Measurements from ENCODE around the gene MAD1L1.

MAD1L1 gene

GRCh38 chr7:2110610-2111396 is 121.9 kb downstream of the MAD1L1 start:
- H3K4me2 ChIP-seq, result no peak overlapping the region
- H3K4me3 ChIP-seq (IDR thresholded peaks at IDR 0.05; ENCODE audit: insufficient read depth, low read depth, low read length), result no peak overlapping the region
- 0 out of 2 replicates have a peak, but pooled peaks cover 2% of the 10 kb centered on the region for H3K36me3 ChIP-seq (ENCODE audit: insufficient read depth)
- H3K4me1 ChIP-seq (ENCODE audit: low read depth, poor library complexity, severe bottlenecking), result no peaks in the 10 kb centered on the region
- H3K9ac ChIP-seq, result no peak overlapping the region
- H4K20me1 ChIP-seq (ENCODE audit: insufficient read depth), result no peaks in the 10 kb centered on the region
- no peak overlapping the region for H3K27ac ChIP-seq
- no peaks in the 10 kb centered on the region for H3K79me2 ChIP-seq (ENCODE audit: insufficient read depth, low read depth)
- no peak for TF ChIP-seq CTCF (conservative IDR thresholded peaks at IDR 0.05; ENCODE audit: low read depth, low read length)
- no peaks in the 10 kb centered on the region for H3K27me3 ChIP-seq (ENCODE audit: insufficient read depth, low read depth)
- no peak overlapping the region for H2AFZ ChIP-seq (ENCODE audit: low read depth)

- no peak overlapping the region for H3K4me2 ChIP-seq
- H3K36me3 ChIP-seq (ENCODE audit: insufficient read depth), result 0 out of 2 replicates have a peak, but pooled peaks cover 2% of the 10 kb centered on the region
- no peaks in the 10 kb centered on the region for H4K20me1 ChIP-seq (ENCODE audit: insufficient read depth)
- no peak overlapping the region for H3K9ac ChIP-seq
- no peaks in the 10 kb centered on the region for H3K27me3 ChIP-seq (ENCODE audit: insufficient read depth, low read depth)
- H3K79me2 ChIP-seq (ENCODE audit: insufficient read depth, low read depth), result no peaks in the 10 kb centered on the region
- no peaks in the 10 kb centered on the region for H3K4me1 ChIP-seq (ENCODE audit: low read depth, poor library complexity, severe bottlenecking)
- no peak overlapping the region for H3K27ac ChIP-seq
- no peak overlapping the region for H2AFZ ChIP-seq (ENCODE audit: low read depth)
- H3K4me3 ChIP-seq (IDR thresholded peaks at IDR 0.05; ENCODE audit: insufficient read depth, low read depth, low read length), result no peak overlapping the region
- no peak for TF ChIP-seq CTCF (conservative IDR thresholded peaks at IDR 0.05; ENCODE audit: low read depth, low read length)
Observed at GRCh38 chr7:2109936-2110609, 122.7 kb downstream of the MAD1L1 start.

GRCh38 chr7:2109251-2109872 is 123.4 kb downstream of the MAD1L1 start:
- Histone ChIP-seq H3K4me3 (IDR thresholded peaks at IDR 0.05; ENCODE audit: insufficient read depth, low read depth, low read length) (no peak overlapping the region), H3K27ac (no peak overlapping the region), H2AFZ (ENCODE audit: low read depth) (no peak overlapping the region), H3K36me3 (ENCODE audit: insufficient read depth) (0 out of 2 replicates have a peak, but pooled peaks cover 2% of the 10 kb centered on the region), H3K4me1 (ENCODE audit: low read depth, poor library complexity, severe bottlenecking) (no peaks in the 10 kb centered on the region), H3K27me3 (ENCODE audit: insufficient read depth, low read depth) (no peaks in the 10 kb centered on the region), H4K20me1 (ENCODE audit: insufficient read depth) (no peaks in the 10 kb centered on the region), H3K79me2 (ENCODE audit: insufficient read depth, low read depth) (no peaks in the 10 kb centered on the region), H3K4me2 (no peak overlapping the region), H3K9ac (no peak overlapping the region)
- no peak for TF ChIP-seq CTCF (conservative IDR thresholded peaks at IDR 0.05; ENCODE audit: low read depth, low read length)

- Histone ChIP-seq H4K20me1 (ENCODE audit: insufficient read depth) (no peaks in the 10 kb centered on the region), H3K36me3 (ENCODE audit: insufficient read depth) (0 out of 2 replicates have a peak, but pooled peaks cover 1% of the 10 kb centered on the region), H3K27ac (no peak overlapping the region), H2AFZ (ENCODE audit: low read depth) (no peak overlapping the region), H3K79me2 (ENCODE audit: insufficient read depth, low read depth) (no peaks in the 10 kb centered on the region), H3K4me2 (no peak overlapping the region), H3K4me1 (ENCODE audit: low read depth, poor library complexity, severe bottlenecking) (no peaks in the 10 kb centered on the region), H3K9ac (no peak overlapping the region), H3K27me3 (ENCODE audit: insufficient read depth, low read depth) (no peaks in the 10 kb centered on the region), H3K4me3 (IDR thresholded peaks at IDR 0.05; ENCODE audit: insufficient read depth, low read depth, low read length) (no peak overlapping the region)
- no peak for TF ChIP-seq CTCF (conservative IDR thresholded peaks at IDR 0.05; ENCODE audit: low read depth, low read length)
Observed at GRCh38 chr7:2108501-2109250, 124.1 kb downstream of the MAD1L1 start.
